NCI-H1105 treated with DMSO at 0.1 percent for 48 hours (cell line): ENCODE data around the gene NACA2.

Experiments
- DNase-seq: peaks from one replicate; lab custom pipeline; 2025; lab: John Stamatoyannopoulos, UW

Gene NACA2

GRCh38 chr17:61547113-61547512, 43.9 kb downstream of the NACA2 start:
- DNase-seq: no peak

GRCh38 chr17:61545335-61545938, 45.6 kb downstream of the NACA2 start:
- no peak for DNase-seq

- no peak for DNase-seq
These were observed 47.1 kb downstream of the NACA2 start for GRCh38 chr17:61543786-61544415.

GRCh38 chr17:61542027-61542426, 49.0 kb downstream of the NACA2 start:
- no peak for DNase-seq

GRCh38 chr17:61540874-61541273, 50.1 kb downstream of the NACA2 start:
- DNase-seq: no peak
